NCI-H524 treated with DMSO at 0.1 percent for 48 hours (cell line): Measurements from ENCODE around the gene RAB20.
"Not testable (repeated sequence)": the region's sequence is repeated elsewhere in the genome, so short reads cannot be mapped to it uniquely, and the experiment has no call there.

Experiments used
- DNase-seq: peaks from one replicate; lab custom pipeline; 2025; lab: John Stamatoyannopoulos, UW

Gene RAB20

GRCh38 chr13:110491869-110492678 is 69.4 kb downstream of the RAB20 start:
- DNase-seq = no peak

- DNase-seq = no peak
These were observed 71.3 kb downstream of the RAB20 start for GRCh38 chr13:110490009-110490770.

- not testable (repeated sequence) for DNase-seq
These were observed 74.6 kb downstream of the RAB20 start for GRCh38 chr13:110486880-110487279.

- DNase-seq = no peak
These were observed 75.3 kb downstream of the RAB20 start for GRCh38 chr13:110486061-110486715.

- no peak for DNase-seq
These were observed 75.9 kb downstream of the RAB20 start for GRCh38 chr13:110485604-110486003.

- no peak for DNase-seq
These were observed 77.1 kb downstream of the RAB20 start for GRCh38 chr13:110484290-110485048.

- DNase-seq = no peak
These were observed 78.0 kb downstream of the RAB20 start for GRCh38 chr13:110483386-110483968.

- DNase-seq = no peak
These were observed 81.4 kb downstream of the RAB20 start for GRCh38 chr13:110480161-110480560.

- DNase-seq = no peak
These were observed 81.9 kb downstream of the RAB20 start for GRCh38 chr13:110479648-110480047.

GRCh38 chr13:110479215-110479545 is 82.3 kb downstream of the RAB20 start:
- DNase-seq = no peak

GRCh38 chr13:110478405-110479214 is 82.9 kb downstream of the RAB20 start:
- DNase-seq = no peak

- no peak for DNase-seq
These were observed 83.7 kb downstream of the RAB20 start for GRCh38 chr13:110477706-110478245.

- no peak for DNase-seq
These were observed 85.3 kb downstream of the RAB20 start for GRCh38 chr13:110476220-110476617.

- DNase-seq = no peak
These were observed 85.8 kb downstream of the RAB20 start for GRCh38 chr13:110475550-110476219.

GRCh38 chr13:110475117-110475516 is 86.4 kb downstream of the RAB20 start:
- no peak for DNase-seq

- DNase-seq = no peak
These were observed 86.8 kb downstream of the RAB20 start for GRCh38 chr13:110474713-110475112.
